AG09309 (cell line): ENCODE measurements around the gene YIF1B.

Experiments
- DNase-seq: peaks from one replicate; pipeline ENCODE4 v3.0.0-alpha.2; 2010; ENCODE audit warnings: low read depth
- H3K4me3 ChIP-seq: 2 replicates; pipeline ENCODE4 v1.5.1; 2011; ENCODE audit warnings: mild to moderate bottlenecking, low read depth, low read length, moderate library complexity; ENCODE audit not compliant: control insufficient read depth
- TF ChIP-seq, protein P1 (sequence below): IDR thresholded peaks from 2 replicates; pipeline ENCODE4 v1.5.1; 2011; ENCODE audit warnings: mild to moderate bottlenecking, low read depth, low read length, inconsistent platforms; ENCODE audit not compliant: insufficient read depth, control insufficient read depth; ENCODE audit errors: missing control alignments

The YIF1B gene

DNA sequence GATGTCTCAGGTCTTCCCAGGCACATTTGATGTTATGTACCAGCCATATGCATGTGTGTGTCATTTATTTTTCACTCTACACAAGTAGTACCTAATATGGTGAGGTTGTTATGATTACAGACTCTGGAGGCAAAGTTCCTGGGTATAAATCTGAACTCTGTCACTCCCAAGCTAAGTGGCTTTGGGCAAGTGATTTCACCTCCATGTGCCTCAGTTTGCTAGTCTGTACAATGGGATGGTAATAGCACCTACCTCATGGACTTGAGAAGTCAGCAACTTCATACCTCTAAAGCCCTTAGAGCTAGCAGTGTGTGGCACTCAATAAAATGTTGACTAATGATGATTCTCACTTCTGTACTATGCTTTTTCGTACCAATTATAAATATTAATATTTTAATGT, 16.0 kb upstream of the YIF1B start:
- DNase-seq: no peak
- H3K4me3 ChIP-seq: no peak overlapping the region
- TF ChIP-seq, protein P1, sequence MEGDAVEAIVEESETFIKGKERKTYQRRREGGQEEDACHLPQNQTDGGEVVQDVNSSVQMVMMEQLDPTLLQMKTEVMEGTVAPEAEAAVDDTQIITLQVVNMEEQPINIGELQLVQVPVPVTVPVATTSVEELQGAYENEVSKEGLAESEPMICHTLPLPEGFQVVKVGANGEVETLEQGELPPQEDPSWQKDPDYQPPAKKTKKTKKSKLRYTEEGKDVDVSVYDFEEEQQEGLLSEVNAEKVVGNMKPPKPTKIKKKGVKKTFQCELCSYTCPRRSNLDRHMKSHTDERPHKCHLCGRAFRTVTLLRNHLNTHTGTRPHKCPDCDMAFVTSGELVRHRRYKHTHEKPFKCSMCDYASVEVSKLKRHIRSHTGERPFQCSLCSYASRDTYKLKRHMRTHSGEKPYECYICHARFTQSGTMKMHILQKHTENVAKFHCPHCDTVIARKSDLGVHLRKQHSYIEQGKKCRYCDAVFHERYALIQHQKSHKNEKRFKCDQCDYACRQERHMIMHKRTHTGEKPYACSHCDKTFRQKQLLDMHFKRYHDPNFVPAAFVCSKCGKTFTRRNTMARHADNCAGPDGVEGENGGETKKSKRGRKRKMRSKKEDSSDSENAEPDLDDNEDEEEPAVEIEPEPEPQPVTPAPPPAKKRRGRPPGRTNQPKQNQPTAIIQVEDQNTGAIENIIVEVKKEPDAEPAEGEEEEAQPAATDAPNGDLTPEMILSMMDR: no peak

DNA sequence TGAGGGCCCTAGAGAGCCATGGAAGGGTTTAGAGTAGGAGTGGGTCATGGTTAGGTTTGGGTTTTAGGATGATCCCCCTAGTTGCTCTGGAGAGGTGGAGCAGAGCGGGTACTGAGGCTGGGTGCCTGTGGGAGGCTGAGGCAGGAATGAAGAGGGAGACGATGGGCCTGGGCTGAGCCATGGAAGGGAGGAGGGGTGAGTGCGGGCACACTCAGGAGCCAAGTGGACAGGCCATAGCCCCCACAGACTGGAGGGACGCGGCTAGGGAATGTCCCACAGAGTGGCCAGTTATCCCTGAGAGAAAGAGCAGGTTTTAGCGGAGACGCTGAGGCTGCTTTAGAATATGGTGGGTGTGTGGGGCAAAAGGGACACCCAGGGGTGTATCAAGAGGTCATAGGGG, 13.9 kb upstream of the YIF1B start:
- TF ChIP-seq, protein P1: no peak
- no peak for DNase-seq
- no peak overlapping the region for H3K4me3 ChIP-seq

DNA sequence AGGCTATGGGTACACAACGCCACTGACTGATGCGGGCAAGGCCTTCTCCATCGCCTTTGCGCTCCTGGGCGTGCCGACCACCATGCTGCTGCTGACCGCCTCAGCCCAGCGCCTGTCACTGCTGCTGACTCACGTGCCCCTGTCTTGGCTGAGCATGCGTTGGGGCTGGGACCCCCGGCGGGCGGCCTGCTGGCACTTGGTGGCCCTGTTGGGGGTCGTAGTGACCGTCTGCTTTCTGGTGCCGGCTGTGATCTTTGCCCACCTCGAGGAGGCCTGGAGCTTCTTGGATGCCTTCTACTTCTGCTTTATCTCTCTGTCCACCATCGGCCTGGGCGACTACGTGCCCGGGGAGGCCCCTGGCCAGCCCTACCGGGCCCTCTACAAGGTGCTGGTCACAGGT, 10.8 kb upstream of the YIF1B start:
- TF ChIP-seq, protein P1: no peak
- H3K4me3 ChIP-seq: no peak overlapping the region
- no peak for DNase-seq

DNA sequence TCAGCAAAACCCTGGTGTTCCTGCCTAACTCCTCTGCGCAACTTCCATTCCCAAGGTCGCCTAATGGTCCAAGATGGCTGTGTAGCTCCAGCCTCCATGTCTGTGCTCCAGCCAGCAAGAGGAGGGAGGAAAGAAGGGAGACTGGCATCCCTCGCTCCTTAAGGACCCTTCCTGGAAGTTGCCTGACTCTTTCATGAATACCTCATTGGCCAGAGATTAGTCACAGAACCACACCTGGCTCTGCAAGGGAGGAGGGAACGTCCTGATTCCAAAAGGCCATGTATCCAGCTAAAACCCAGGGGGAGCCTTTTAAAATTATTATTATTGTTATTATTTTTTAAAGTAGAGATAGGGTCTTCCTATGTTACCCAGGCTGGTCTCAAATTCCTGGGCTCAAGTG, 8.7 kb upstream of the YIF1B start:
- no peak for DNase-seq
- TF ChIP-seq, protein P1: no peak
- H3K4me3 ChIP-seq: no peak overlapping the region

DNA sequence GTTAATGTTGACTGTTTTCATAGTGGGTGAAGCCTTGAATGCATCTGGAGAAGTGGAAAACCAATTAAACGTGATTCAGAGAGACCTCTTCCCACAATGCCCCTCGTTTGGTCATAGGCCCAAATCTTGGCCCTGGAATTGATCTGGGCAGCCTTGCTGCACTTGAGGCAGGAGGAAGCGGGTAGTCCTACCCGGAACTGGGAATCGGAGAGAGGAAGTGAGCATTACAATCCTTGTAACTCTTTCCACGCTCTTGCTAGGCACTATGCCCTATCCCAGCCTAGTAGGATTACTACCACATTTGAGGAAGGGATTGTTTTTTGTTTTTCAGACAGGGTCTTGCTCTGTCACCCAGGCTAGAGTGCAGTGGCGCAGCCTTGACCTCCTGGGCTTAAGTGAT, 7.5 kb upstream of the YIF1B start:
- no peak overlapping the region for H3K4me3 ChIP-seq
- no peak for DNase-seq
- TF ChIP-seq, protein P1: no peak

DNA sequence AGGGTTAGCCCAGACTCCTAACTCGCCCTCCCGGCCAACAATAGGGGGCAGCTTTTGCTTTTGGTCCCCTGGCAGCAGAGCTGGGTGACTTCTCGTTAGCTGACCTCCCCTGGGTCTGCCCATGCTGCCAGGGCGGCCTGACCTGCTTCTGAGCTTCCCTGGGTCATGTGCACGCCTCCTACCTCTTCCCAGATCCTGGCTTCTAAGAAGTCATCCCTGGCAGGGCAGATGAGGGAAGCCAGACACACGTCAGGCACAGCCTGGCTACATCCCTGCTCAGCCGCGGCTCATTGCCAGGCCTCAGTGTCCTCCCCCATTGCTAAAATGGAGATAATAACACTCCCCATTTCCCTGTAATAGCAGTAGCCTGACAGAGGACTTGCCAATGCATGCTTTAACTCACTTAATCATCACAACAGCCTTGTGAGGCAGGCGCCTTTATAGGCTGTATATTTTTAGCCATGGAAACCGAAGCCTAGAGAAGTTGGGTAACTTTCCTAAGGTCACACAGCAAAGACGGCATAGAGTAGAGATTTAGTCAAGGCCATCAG, 6.0 kb upstream of the YIF1B start:
- H3K4me3 ChIP-seq: peak overlapping the region; percentile 86
- TF ChIP-seq, protein P1: peak; percentile 10
- peak; percentile 58 for DNase-seq

DNA sequence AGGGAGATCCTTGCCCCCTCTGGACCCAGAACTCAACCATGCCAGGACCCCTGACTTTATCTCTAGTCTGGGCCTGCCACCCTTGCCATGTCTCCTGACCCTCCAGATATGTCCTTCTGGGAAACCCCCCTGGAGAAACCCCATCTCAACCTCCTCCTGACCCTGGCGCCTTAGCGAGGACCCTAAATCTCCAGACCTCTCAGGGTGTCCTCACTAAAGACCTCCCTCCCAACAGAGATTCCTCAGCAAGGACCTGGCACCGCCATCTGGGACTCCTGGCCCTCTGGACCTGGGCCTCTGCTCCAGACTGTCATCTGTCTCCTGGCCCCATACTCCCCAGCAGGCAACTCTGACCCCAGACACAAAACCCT, 5.2 kb upstream of the YIF1B start:
- peak overlapping the region; percentile 86 for H3K4me3 ChIP-seq
- TF ChIP-seq, protein P1: no peak
- DNase-seq: no peak
